Activated CD4-positive, CD25-positive, alpha-beta regulatory T cell treated with anti-CD3 and anti-CD28 coated beads, Interleukin-2, amount 50 U/mL, for 16 hours (primary cell): ENCODE data around the gene PEX1.
"Not testable (repeated sequence)": the region's sequence is repeated elsewhere in the genome, so short reads cannot be mapped to it uniquely, and the experiment has no call there.

ENCODE experiments used
- DNase-seq: peaks from one replicate; pipeline ENCODE4 v3.0.0-alpha.2; 2020; ENCODE audit warnings: low read depth, low spot score

The PEX1 gene

DNA sequence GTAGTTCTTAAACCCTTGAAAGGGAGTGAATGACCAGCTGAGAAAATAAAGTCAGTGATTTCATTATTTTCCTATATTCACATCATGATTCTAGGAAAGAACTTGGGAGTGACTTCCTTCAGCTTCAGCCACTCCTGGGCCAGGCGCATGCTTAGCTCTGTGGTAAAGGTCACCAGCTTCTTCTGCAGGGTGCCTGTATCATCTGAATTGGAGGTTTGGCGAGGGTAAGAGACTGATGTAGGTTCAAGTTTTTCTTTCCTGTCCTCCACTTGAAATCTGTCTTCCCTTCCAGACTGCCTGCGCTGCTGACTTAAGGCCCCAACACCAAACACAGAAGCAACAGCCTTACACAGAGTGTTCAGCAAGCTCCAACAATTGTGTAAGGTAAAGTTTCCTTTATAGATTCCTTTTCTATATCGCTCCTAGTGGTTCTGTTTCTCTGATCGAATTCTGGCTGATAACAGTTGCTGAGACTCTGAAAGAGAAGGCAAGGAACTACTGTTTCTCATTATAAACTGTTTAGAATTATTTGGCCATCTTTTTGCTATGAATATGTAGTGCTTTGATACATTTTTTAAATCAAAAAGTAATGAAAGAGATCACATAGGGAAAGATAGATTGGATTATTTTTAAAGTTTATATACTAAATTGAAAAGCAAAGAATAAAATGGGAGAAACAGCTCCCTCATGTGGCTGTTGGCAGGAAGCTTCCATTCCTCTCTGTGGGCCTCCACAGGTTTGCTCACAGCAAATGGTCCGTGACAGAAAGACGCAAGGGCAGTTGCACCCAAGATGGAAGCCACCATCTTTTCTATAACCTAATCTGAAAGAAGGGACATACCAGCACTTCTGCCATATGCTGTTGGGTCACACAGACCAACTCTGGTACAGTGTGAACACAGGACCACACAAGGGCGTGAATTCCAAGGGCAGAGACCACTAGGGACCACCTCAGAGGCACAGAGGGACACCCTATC lies 67.0 kb downstream of the PEX1 start:
- no peak for DNase-seq

DNA sequence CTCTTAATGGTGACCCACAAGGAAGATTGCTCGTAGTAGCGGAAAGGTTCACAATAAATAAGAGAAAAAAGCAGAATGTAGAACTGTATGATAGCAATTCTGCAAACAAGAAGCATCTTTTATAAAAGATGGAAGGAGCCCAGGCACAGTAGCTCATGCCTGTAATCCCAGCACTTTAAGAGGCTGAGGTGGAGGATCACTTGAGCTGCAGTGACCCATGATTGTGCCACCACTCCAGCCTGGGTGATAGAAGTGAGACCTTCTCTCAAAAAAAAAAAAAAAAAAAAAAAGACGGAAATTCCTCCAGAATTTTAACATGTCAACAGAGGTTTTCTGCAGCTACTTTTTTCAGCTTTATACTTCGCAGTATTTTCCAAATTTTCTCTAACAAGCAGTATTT lies 67.8 kb downstream of the PEX1 start:
- DNase-seq, result no peak

DNA sequence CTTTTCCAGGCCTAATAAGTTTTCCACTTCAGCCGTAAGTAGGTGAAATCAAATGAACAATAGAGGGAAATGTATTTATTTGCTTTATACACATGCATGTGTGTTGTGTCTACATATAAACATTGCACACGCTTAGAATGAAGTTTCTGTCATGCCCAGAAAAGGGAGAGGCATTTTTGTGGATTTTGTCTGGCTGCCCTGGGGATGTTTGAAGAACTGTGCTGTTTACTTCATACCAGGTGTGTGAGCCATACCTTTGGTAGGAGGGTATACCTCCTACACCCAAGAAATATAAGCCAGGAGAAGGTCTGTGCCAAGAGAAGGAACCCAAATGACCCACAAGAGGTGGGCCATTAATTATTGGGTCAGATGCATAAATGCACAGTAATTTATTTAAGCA lies 68.2 kb downstream of the PEX1 start:
- DNase-seq, result no peak

DNA sequence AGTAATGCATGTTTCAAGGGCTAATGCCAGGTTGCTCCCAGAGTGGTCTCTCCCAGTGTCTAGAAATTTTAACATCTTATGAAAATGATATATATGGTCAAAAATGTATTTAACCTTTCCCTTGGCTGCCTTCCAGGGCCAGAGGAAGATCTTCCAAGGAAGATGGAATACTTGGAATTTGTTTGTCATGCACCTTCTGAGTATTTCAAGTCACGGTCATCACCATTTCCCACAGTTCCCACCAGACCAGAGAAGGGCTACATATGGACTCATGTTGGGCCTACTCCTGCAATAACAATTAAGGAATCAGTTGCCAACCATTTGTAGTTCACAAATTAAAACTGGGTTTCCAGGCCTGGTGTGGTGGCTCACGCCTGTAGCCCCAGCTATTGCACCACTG lies 72.1 kb downstream of the PEX1 start:
- DNase-seq, result no peak

DNA sequence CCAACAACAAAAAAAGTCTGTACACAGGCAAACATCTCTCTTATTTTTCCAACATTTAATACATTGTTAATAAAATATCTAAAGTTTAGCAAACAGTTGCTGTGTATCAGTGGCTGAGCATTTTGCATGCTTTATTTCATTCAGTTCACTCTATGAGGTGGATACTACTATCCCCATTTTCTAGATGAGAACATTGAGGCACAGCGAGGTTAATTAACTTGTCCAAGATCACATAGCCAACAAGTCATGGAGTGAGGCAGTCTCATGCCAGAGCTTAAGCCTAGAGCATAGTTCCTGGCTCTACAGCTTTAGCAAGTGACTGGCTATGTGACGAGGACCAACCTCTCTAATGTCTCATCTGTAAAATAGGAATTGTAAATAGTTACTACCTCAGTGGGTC lies 76.7 kb downstream of the PEX1 start:
- no peak for DNase-seq

DNA sequence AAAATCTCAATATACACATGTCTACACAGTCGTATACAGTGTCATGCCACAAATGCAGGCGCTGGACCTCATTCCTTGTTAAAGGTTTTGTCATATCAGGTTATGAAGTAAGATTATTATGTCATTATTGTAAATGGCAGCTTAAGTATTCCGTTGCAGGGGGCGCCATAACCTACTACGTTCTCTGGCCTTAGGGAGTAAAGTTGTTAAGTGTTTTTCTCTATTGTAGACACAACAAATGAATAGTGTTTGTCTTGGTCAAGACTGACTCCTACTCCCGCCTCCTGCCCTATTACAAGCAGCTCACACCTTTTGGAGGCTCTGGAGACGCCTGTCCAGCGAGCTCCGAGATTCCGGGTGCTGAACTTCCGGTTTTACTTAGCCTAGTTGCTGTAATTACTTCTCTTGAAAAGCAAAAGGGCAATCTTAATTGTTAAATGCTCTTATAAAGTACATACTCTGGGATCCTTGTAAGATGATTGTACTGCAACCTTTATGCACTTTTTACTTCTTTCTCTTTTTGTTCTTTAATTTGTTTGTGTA lies 80.0 kb downstream of the PEX1 start:
- DNase-seq, result peak; percentile 47

DNA sequence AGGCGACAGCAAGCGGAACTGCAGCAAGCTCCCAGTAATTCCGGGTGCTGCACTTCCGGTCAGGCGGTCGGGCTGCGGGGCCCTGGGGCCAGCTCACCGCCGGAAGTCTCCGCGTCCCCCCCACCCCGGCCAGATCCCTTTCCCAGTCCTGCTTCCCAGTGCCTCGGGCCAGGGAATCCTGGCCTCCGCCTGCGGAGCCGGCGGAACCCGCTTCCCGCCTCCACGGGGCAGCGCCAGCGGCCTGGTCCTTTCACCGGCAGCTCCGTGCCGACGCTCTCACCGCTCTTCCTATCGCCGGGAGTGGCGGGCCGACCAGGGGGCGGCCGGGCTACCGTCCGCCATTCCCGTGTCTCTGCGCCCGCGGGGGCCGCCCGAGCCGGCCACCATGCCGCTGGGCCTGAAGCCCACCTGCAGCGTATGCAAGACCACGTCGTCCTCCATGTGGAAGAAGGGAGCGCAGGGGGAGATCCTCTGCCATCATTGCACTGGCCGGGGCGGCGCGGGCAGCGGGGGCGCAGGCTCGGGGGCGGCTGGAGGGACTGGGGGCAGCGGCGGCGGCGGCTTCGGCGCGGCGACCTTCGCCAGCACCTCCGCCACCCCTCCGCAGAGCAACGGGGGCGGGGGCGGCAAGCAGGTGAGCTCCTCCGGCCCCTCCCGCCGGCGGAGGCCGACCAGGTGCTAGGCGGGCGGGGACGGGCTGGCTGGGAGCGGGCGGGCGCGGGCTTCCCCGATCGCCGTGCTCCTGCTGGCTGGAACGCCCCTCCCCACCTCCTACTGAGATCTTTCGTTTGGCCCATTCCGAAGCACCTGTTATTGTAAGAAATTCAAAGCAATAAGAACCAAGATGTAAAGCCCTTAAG lies 80.7 kb downstream of the PEX1 start, which contains the start of gene GATAD1:
TSS of gene GATAD1 (plus strand) at position 138 of the 860 bp plus-strand sequence. CDS start at position 386, 248 bp downstream.
- peak; percentile 70 for DNase-seq

DNA sequence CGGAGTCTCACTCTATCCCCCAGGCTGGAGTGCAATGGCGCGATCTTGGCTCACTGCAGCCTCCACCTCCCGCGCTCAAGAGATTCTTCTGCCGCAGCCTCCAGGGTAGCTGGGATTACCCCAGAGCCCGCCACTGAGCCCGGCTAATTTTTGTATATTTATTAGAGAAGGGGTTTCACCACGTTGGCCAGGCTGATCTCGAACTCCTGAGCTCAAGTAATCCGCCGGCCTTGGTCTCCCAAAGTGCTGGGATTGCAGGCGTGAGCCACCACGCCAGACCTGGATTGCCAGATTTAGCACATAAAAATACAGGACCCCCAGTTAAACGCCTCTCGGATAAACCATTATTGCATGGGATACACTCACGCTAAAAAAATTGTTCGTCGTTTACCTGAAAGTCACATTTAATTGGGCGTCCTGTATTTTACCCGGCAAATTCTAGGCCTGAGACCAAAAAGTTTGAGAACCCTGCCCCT lies 81.4 kb downstream of the PEX1 start:
- no peak for DNase-seq

DNA sequence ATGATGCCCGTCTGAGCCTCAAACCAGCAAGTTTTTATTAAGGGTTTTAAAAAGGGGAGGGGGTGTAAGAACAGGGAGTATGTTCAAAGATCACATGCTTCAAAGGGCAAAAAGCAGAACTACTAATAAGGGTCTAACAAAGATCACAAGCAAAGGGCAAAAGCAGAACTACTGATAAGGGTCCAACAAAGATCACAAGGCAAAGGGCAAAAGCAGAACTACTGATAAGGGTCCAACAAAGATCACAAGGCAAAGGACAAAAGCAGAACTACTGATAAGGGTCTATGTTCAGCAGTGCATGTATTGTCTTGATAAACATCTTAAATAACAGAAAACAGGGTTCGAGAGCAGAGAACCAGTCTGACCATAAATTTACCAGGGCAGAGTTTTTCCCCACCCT lies 85.6 kb downstream of the PEX1 start:
- not testable (repeated sequence) for DNase-seq

DNA sequence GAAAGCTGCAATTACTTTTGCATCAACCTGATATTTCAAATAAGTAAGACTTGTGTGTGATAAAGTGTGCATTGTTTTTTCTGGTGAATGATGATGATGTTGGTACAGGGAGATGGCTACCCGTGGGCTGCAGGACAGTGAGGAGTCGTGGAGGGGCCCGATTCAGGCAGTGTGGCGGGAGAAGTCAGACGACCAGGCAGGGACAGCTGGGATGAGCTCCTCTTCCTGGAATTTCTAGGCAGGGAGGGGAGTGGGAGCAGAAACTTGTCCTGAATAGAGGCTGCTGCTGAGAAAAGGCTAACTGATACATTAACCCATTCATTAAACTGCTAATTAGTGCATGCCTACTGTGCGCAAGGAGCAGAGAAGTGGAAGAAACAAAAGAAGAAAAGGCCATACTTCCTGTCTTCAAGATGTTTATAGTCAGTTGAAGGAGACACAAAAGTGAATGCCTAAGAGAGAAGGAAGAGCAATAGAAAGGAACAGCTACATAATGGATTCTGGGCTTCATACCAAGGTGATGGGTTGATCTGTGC lies 90.3 kb downstream of the PEX1 start:
- no peak for DNase-seq
